ENCODE measurements around the gene MTA1.

Gene MTA1

GRCh38 chr14:105467942-105468471 lies 48.4 kb downstream of the MTA1 start:
- no peak overlapping the region for H3K4me3 ChIP-seq (ENCODE audit: control insufficient read depth, low read depth, low read length)
- TF ChIP-seq, protein P1, sequence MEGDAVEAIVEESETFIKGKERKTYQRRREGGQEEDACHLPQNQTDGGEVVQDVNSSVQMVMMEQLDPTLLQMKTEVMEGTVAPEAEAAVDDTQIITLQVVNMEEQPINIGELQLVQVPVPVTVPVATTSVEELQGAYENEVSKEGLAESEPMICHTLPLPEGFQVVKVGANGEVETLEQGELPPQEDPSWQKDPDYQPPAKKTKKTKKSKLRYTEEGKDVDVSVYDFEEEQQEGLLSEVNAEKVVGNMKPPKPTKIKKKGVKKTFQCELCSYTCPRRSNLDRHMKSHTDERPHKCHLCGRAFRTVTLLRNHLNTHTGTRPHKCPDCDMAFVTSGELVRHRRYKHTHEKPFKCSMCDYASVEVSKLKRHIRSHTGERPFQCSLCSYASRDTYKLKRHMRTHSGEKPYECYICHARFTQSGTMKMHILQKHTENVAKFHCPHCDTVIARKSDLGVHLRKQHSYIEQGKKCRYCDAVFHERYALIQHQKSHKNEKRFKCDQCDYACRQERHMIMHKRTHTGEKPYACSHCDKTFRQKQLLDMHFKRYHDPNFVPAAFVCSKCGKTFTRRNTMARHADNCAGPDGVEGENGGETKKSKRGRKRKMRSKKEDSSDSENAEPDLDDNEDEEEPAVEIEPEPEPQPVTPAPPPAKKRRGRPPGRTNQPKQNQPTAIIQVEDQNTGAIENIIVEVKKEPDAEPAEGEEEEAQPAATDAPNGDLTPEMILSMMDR (IDR thresholded peaks at IDR 0.05; ENCODE audit: control insufficient read depth, insufficient read depth, low read depth, low read length, missing control alignments): no peak

GRCh38 chr14:105468621-105469241 lies 49.1 kb downstream of the MTA1 start:
- no peak overlapping the region for H3K4me3 ChIP-seq (ENCODE audit: control insufficient read depth, low read depth, low read length)
- DNase-seq (ENCODE audit: low read depth): no peak
- TF ChIP-seq, protein P1 (IDR thresholded peaks at IDR 0.05; ENCODE audit: control insufficient read depth, insufficient read depth, low read depth, low read length, missing control alignments): no peak

More at GRCh38 chr14:105467942-105468471, 48.4 kb downstream of the MTA1 start:
- DNase-seq (ENCODE audit: low read depth): no peak

DNA sequence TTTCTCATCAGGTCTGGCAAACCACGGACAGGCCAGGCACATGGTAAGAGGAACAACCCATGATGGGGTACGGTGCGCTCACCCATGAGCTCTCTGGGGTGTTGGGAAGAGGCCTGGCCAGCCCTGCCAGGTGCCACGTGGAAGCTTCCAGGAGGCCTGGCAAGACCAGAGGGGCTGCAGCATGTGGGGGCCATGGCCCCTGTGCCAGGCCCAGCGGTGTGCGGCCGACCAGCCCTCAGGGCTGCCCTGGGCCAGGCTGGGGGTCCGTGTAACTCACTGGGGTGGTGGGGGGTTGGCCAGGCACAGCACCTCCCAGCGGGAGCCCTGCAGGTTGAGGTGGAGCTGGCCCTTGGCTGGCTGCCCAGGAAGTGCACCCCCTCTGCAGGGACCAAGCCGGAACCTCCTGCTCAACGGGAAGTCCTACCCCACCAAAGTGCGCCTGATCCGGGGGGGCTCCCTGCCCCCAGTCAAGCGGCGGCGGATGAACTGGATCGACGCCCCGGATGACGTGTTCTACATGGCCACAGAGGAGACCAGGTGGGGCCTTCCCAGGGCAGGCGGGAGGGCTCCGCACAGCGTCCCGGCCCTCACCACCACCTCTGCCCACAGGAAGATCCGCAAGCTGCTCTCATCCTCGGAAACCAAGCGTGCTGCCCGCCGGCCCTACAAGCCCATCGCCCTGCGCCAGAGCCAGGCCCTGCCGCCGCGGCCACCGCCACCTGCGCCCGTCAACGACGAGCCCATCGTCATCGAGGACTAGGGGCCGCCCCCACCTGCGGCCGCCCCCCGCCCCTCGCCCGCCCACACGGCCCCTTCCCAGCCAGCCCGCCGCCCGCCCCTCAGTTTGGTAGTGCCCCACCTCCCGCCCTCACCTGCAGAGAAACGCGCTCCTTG lies 50.1 kb downstream of the MTA1 start:
- DNase-seq (ENCODE audit: low read depth): no peak
- TF ChIP-seq, protein P1 (IDR thresholded peaks at IDR 0.05; ENCODE audit: control insufficient read depth, insufficient read depth, low read depth, low read length, missing control alignments): no peak
- H3K4me3 ChIP-seq (ENCODE audit: control insufficient read depth, low read depth, low read length): no peak overlapping the region

DNA sequence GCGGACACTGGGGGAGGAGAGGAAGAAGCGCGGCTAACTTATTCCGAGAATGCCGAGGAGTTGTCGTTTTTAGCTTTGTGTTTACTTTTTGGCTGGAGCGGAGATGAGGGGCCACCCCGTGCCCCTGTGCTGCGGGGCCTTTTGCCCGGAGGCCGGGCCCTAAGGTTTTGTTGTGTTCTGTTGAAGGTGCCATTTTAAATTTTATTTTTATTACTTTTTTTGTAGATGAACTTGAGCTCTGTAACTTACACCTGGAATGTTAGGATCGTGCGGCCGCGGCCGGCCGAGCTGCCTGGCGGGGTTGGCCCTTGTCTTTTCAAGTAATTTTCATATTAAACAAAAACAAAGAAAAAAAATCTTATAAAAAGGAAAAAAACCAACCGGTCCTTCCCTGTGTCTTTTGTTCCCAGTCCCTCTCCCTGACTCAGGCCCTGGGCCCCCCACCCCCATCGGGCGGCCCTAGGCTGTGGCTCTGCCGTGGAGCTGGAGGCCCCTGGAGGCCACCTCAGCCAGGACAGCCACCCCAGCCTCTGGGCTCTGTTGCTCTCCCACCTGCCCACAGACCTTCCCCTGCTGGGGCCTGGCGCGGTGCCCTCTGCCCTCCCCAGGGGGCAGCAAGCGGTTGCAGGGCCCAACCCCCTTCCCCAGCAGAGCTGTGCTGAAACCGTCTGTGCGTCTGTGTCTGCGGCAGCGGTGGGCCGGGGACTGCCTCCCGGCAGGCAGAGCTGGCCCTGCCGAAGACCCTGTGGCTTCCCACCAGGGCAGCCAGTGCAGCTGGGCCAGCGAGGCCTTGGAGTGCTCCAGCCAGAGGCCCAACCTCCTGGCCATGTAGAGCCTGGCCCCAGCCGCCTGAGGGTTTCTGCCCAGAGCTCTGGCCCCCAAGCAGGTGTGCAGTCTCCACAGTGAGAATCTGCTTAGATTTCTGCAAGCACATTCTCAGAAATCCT lies 51.0 kb downstream of the MTA1 start:
- TF ChIP-seq, protein P1 (IDR thresholded peaks at IDR 0.05; ENCODE audit: control insufficient read depth, insufficient read depth, low read depth, low read length, missing control alignments): no peak
- DNase-seq (ENCODE audit: low read depth): no peak
- H3K4me3 ChIP-seq (ENCODE audit: control insufficient read depth, low read depth, low read length): no peak overlapping the region

DNA sequence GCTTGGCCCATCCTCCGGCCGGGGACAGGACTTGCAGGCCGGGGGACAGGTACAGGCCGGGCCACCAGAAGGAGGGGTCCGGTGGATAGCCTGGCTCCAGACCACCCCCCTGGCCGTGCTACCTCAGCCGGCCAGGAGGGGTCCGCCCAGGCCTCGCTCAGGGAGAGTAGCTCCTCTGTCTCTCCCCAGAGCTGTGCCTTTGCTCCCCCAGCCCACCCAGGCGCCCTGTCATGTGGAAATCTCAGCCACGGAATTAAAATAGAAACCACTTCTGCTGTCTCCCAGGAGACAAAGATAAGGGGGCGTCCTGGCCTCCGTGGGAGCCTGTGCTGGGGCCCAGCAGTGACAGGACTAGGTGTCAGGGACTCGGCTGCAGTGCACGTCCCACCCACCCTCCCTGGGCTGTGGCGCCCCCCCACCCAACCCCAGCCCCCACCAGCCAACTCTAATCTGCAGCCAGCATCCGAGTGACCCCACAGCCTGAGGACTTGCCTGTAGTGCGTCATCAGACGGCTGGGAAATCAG lies 51.7 kb downstream of the MTA1 start:
- no peak overlapping the region for H3K4me3 ChIP-seq (ENCODE audit: control insufficient read depth, low read depth, low read length)
- no peak for DNase-seq (ENCODE audit: low read depth)
- TF ChIP-seq, protein P1 (IDR thresholded peaks at IDR 0.05; ENCODE audit: control insufficient read depth, insufficient read depth, low read depth, low read length, missing control alignments): no peak
